Fibroblast of the aortic adventitia (primary cell): Measurements from ENCODE around the gene POLR3C. TPM values are rescaled to one million over a fixed set of nuclear protein-coding genes. Genes with fewer than 3 reads are reported as not detected.
"Not testable (repeated sequence)": the region's sequence is repeated elsewhere in the genome, so short reads cannot be mapped to it uniquely, and the experiment has no call there.

Source experiments
- DNase-seq: peaks from one replicate; pipeline ENCODE4 v3.0.0-alpha.2; 2010; ENCODE audit warnings: low read depth
- H3K4me3 ChIP-seq: 2 replicates; pipeline ENCODE4 v1.5.1; 2011; ENCODE audit warnings: low read depth, mild to moderate bottlenecking, control low read depth, low read length, moderate library complexity
- total RNA-seq: library from RNA; depleted of rRNA; stranded (reverse); fragments of >200 nt; gene quantifications from 2 replicates; pipeline ENCODE4 v1.2.3, GENCODE V29; 2012; ENCODE audit warnings: low replicate concordance
- TF ChIP-seq, protein P1 (sequence below): IDR thresholded peaks from 2 replicates; pipeline ENCODE4 v1.5.1; 2011; ENCODE audit warnings: mild to moderate bottlenecking, low read length, control low read depth, inconsistent platforms; ENCODE audit not compliant: insufficient read depth

Gene POLR3C
- total RNA-seq, 1 donor: 58.6 TPM

DNA sequence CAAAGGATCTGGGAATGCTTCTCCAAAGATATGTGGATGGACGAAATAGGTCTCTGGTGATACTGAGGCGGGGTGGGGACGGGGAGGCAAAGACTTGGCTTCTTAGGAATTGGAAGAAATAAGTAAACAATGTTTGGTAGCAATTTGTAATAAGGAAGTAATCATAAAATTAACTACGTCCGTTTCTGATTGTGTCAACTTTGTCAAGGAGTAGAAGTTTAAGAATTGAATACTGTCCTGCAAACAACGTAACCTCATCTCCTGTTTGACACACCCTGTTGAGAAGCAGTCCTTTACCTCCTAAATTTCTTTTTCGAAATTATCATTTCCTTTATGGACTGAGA lies 471 bp downstream of the POLR3C start:
- TF ChIP-seq, protein P1, sequence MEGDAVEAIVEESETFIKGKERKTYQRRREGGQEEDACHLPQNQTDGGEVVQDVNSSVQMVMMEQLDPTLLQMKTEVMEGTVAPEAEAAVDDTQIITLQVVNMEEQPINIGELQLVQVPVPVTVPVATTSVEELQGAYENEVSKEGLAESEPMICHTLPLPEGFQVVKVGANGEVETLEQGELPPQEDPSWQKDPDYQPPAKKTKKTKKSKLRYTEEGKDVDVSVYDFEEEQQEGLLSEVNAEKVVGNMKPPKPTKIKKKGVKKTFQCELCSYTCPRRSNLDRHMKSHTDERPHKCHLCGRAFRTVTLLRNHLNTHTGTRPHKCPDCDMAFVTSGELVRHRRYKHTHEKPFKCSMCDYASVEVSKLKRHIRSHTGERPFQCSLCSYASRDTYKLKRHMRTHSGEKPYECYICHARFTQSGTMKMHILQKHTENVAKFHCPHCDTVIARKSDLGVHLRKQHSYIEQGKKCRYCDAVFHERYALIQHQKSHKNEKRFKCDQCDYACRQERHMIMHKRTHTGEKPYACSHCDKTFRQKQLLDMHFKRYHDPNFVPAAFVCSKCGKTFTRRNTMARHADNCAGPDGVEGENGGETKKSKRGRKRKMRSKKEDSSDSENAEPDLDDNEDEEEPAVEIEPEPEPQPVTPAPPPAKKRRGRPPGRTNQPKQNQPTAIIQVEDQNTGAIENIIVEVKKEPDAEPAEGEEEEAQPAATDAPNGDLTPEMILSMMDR: no peak
- H3K4me3 ChIP-seq: peak overlapping the region; percentile 99
- DNase-seq: no peak

GRCh38 chr1:145826030-145826429 lies 2.0 kb downstream of the POLR3C start:
- TF ChIP-seq, protein P1: no peak
- H3K4me3 ChIP-seq: no peak overlapping the region
- DNase-seq: no peak

DNA sequence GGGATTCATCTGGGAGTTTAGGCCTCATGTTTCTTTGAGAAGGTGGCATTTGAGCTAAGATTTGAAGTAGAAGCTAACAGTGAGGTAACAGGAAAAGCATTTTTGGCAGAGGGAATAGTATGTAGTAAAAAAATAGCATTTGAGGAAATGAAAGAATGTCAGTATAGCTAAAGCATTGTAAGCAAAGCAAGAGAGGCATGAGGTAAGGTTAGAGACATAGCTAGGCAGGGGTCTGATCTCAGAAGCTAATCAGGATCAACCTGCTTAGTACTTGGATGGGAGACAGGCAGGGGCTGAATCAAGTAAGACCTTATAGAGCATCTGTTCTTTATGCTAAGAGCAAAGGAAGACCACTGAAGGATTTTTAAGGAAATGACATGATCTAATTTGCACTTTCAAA lies 4.0 kb downstream of the POLR3C start:
- DNase-seq: no peak
- TF ChIP-seq, protein P1: no peak

GRCh38 chr1:145828367-145829026 lies 4.5 kb downstream of the POLR3C start:
- TF ChIP-seq, protein P1: no peak
- no peak overlapping the region for H3K4me3 ChIP-seq
- DNase-seq: no peak

More for the DNA sequence above, 4.0 kb downstream of the POLR3C start:
- no peak overlapping the region for H3K4me3 ChIP-seq

GRCh38 chr1:145830810-145831209 lies 6.8 kb downstream of the POLR3C start:
- not testable (repeated sequence) for DNase-seq

DNA sequence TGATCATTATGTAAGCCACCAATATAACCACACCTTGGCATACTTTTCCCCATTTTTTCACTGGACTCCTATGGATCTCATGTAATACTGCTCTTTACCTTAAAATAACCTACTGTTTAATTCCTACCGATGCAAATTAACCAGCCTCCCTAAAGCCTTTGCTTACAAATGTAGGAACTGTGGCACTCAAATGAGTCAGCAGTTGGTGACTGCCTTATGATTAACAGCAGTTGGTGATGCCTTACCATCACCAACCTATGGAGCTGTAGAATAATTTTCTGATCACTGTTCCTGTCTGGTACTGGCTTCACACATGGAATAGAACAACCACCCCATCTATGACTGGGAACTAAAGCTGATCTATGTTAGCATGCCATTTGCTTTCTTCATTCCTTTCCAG lies 13.7 kb downstream of the POLR3C start:
- DNase-seq: no peak
- TF ChIP-seq, protein P1: no peak
- H3K4me3 ChIP-seq: no peak overlapping the region

More at GRCh38 chr1:145830810-145831209, 6.8 kb downstream of the POLR3C start:
- H3K4me3 ChIP-seq: not testable (repeated sequence)

- TF ChIP-seq, protein P1: no peak
- DNase-seq: no peak
- H3K4me3 ChIP-seq: no peak overlapping the region
These were observed 19.0 kb downstream of the POLR3C start for GRCh38 chr1:145843031-145843430.
